GM23338 (cell line): ENCODE measurements around the gene EIF4E.

Source experiments
- CTCF ChIP-seq, 2 experiments: fragments of 200-600 bp in 1 of 2; sonication (generic) in 1 of 2; conservative IDR thresholded peaks; 2 replicates each; pipeline versions ENCODE4 v1.5.1 to v1.6.1; 2016 to 2017; ENCODE audit warnings: antibody characterized with exemption in 2 of 2, low read depth in 2 of 2, mild to moderate bottlenecking in 2 of 2, moderate library complexity in 1 of 2
- EZH2 ChIP-seq: fragments of 200-600 bp; sonication (generic); IDR thresholded peaks from one replicate; pipeline ENCODE4 v1.8.0; 2017; ENCODE audit warnings: antibody characterized with exemption, mild to moderate bottlenecking, low read depth; ENCODE audit not compliant: unreplicated experiment
- NANOG ChIP-seq: IDR thresholded peaks from 2 replicates; pipeline ENCODE4 v1.6.1; 2016; ENCODE audit warnings: antibody characterized with exemption, borderline replicate concordance
- REST ChIP-seq: IDR thresholded peaks from one replicate; pipeline ENCODE4 v1.6.1; 2018; ENCODE audit warnings: antibody characterized with exemption; ENCODE audit not compliant: unreplicated experiment

- TF ChIP-seq CTCF (conservative IDR thresholded peaks at IDR 0.05; ENCODE audit: low read depth in 2 of 2) = no peak
- no peak for TF ChIP-seq EZH2
- no peak for TF ChIP-seq REST
- no peak for TF ChIP-seq NANOG
Measured at GRCh38 chr4:98951710-98952109, 22.8 kb upstream of the EIF4E start.
